A549 treated with dexamethasone at 1 μM for 4 hours (cell line): ENCODE measurements around the gene NHEJ1. TPM values are rescaled to one million over a fixed set of nuclear protein-coding genes. Genes with fewer than 3 reads are reported as not detected.

Experiments used
- total RNA-seq: library from RNA; stranded (reverse); fragments of 200-300 nt; extraction: Qiagen RNA extraction; gene quantifications from 5 replicates; pipeline ENCODE4 v1.2.3, GENCODE V29; 2022

NHEJ1 gene, protein sequence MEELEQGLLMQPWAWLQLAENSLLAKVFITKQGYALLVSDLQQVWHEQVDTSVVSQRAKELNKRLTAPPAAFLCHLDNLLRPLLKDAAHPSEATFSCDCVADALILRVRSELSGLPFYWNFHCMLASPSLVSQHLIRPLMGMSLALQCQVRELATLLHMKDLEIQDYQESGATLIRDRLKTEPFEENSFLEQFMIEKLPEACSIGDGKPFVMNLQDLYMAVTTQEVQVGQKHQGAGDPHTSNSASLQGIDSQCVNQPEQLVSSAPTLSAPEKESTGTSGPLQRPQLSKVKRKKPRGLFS
- 16.7 to 18.7 TPM (median 17.5 TPM) in 5 replicates for total RNA-seq

DNA sequence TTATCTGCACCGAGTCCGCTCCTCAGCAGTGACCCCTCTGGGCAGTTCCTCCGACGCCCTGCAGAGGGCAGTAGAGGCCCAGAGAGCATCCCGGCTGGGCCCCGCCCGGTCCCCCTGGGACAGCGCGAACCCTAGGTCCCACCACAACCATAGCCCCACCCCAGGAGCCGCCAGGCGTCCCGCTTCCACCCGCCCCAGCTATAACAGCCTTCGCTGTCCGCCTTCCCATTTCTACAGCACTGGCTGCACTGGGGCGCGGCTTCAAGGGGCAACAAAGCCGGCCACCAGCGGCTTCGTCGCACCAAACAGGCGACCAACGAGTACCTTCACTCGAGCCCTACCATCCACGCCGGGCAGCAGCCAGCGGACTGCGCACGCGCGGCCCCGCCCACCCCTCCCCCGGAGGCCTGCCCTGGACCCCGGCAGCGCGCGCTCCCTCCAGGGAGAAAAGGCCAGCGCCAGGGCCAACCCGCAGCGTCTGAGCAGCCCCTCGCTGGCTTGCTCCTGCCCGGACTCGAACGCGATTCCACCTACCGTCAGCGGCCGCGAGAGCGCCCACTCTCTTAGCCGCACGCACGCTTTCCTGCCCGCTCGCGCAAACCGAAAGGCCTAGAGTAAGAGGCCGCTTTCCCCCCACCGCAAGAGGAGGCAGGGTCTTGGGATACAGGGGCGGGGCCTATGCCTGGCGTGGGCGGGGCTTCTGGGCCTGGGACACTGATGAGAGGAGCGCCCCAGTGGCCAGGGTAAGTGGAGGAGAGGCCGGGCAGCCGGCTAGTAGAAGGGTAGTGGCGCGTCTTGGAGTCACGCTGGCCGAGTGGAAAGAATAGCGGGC is at the start of gene NHEJ1:
Gene NHEJ1, minus strand, starts transcription at position 630 of the 832 bp plus-strand sequence. CDS start 2,453 bp downstream, outside the sequence.

DNA sequence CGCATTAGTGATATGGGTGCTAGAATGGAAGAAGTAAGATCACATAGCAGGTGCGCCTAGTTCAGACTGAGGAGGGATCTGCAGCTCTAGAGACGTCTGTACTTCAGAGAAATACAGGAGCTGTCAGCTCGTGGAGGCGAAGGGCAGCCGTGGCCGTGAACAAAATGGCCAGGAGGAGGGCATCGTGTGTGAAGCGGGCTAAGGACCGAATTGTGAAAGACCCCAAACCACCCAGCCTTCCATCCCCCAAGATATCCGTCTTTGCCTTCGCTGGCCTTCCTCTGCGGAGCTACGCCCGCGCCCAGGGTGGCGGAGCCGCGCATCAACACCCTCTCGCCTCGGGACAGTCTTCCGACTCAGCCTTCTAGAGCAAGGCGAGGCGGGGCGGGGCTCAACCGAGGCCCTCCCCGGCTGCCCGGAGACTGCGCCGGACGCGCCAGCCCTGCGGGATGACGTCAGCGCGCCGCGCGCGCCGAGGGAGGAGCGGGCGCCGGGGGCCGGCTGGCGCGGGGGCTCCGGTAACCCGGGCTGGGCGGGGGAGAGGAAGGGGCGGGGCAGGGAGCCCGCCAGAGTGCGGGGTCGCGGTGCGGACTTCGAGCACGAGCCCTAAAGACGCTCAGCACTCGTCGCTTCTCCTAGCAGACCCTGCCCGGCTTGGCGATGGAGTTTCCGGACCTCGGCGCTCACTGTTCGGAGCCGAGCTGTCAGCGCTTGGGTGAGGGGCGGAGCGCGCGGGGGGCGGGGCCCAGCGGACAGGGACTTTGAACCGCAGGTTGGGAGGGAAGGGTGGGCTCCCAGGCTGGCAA is 45.9 kb upstream of the NHEJ1 start, which contains the start of gene ZFAND2B:
Gene ZFAND2B, plus strand, starts transcription at position 455 of the 806 bp plus-strand sequence. Its CDS starts 206 bp downstream, at position 661.

GRCh38 chr2:219177552-219178376 is 17.1 kb upstream of the NHEJ1 start, which contains the start of gene RETREG2:
Gene RETREG2, plus strand, starts transcription at chr2:219178275. Its CDS starts 78 bp downstream, at chr2:219178353.

DNA sequence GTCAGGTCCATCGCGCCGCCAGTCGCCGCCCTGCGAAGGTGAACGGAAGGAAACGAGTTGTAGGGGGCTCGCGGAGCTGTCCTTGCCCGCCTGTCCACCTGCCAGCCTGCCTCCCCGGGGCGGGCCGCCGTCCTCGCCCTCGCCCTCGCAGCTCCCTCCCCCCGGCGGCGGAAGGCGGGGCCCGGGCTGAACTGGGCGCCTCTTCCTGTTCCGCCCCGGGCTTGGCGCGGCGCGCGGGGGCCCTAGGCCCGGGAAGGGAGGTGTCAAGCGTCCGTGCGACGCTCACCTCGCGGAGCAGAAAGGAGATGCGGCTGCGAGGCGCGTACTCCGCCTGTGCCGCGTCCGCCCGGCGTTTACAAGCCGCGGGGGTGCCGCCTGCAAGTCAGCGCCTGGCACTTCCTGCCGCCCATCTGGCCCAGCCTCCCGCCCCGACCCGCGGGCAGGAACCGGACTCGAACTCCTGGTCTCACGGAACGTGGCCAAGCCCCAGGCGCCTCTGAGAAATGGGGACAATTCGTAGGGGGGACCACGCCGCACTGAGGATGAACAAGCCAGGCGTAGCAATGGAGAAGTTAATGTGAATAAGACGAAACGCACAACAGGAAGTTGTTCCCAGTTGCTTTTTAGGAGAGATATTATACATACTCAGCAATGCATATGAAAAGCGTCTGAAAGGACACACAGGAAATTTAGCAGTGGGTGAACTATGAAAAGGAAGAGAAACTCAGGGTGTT is 16.4 kb upstream of the NHEJ1 start, which contains the start of gene CNPPD1:
Gene CNPPD1, minus strand, starts transcription at position 108 of the 734 bp plus-strand sequence. Its CDS starts 97 bp downstream, at position 11.

DNA sequence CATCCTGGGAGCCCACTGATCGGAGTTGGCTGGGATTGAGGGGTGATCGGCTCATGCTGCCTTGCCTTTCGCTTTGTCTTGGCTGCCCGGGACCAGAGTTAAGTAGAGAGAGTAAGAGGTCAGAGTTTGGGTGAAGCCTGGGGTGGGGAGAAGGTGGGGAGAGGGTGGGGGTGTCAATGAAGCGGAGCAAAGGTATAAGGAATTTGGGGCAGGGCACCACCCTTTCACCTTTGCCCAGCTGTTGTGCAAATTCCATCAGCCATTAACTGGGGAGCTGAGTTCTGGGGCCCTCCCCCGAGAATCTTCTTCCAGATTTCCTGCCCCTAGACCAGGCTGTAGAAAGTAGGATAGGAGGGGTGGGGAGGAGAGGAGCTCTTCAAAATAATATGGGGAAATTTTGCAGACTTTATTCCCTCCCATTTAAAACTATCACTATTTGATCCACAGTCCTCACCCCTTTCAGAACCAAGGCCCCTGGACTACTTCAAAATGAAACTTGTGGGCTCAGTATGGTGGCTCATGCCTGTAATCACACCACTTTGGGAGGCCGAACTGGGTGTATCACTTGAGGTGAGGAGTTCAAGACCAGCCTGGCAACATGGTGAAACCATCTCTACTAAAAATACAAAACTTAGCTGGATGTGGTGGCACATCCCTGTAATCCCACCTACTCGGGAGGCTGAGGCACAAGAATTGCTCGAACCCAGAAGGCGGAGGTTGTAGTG is 9.5 kb upstream of the NHEJ1 start, which contains the start of gene SLC23A3:
Gene SLC23A3, minus strand, starts transcription at position 100 of the 725 bp plus-strand sequence. Its CDS starts 45 bp downstream, at position 55.

GRCh38 chr2:219060821-219061791 is 99.5 kb downstream of the NHEJ1 start, which contains the start of gene IHH:
Gene IHH, minus strand, starts transcription at chr2:219060921. Its CDS starts 454 bp downstream, at chr2:219060467.

DNA sequence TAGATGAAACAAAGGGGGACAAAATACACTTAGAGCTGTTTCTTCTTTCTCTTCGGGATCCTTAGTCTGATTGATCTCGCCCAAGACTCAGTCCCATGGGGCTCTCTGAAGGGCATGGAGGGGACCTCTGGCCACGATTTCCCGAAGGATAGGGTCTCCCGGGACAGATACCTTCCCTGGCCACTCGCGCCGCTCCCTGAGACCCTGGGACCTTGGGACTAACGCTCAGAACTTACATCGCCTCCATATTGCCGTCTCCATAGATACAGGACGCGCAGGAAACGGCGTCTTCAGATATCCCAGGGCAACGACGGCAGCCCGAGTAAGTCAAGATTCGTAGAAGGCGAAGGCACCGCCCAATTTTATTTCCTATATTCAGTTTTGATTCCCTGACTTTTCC is 119.4 kb downstream of the NHEJ1 start, which contains the start of gene CFAP65:
Gene CFAP65, minus strand, starts transcription at position 265 of the 400 bp plus-strand sequence. CDS start 2,468 bp downstream, outside the sequence.

Other genes starting within 250 kb of the NHEJ1 start
- gene CDK5R2, start 201.1 kb downstream of the NHEJ1 start, total RNA-seq = 5.9 to 9.3 TPM (median 8.1 TPM) in 5 replicates
- gene FEV, start 175.6 kb downstream of the NHEJ1 start, total RNA-seq = 0.20 TPM in 1 of 5 replicates, not detected in the others
- gene CRYBA2, start 167.4 kb downstream of the NHEJ1 start, total RNA-seq = 0.31 TPM in 1 of 5 replicates, not detected in the others
- 0.21 to 0.27 TPM (median 0.22 TPM) in 5 replicates for gene CFAP65, start 119.3 kb downstream of the NHEJ1 start, total RNA-seq
- 0.38 to 0.77 TPM (median 0.54 TPM) in 5 replicates for gene IHH, start 99.9 kb downstream of the NHEJ1 start, total RNA-seq
- 0.45 to 0.75 TPM (median 0.55 TPM) in 5 replicates for gene SLC23A3, start 9.2 kb upstream of the NHEJ1 start, total RNA-seq
- 35.3 to 42.6 TPM (median 41.4 TPM) in 5 replicates for gene CNPPD1, start 16.1 kb upstream of the NHEJ1 start, total RNA-seq
- gene RETREG2, start 17.5 kb upstream of the NHEJ1 start, total RNA-seq = 58.6 to 77.6 TPM (median 75.6 TPM) in 5 replicates
- 12.3 to 20.7 TPM (median 19.3 TPM) in 5 replicates for gene ZFAND2B, start 46.0 kb upstream of the NHEJ1 start, total RNA-seq
- 22.3 to 30.8 TPM (median 27.9 TPM) in 5 replicates for gene ABCB6, start 58.1 kb upstream of the NHEJ1 start, total RNA-seq
- 33.6 to 46.8 TPM (median 45.2 TPM) in 5 replicates for gene ATG9A, start 68.8 kb upstream of the NHEJ1 start, total RNA-seq
- gene ANKZF1, start 69.0 kb upstream of the NHEJ1 start, total RNA-seq = 11.5 to 16.9 TPM (median 13.8 TPM) in 5 replicates
- gene GLB1L, start 84.6 kb upstream of the NHEJ1 start, total RNA-seq = 6.0 to 7.1 TPM (median 6.6 TPM) in 5 replicates
- 25.9 to 30.2 TPM (median 28.5 TPM) in 5 replicates for gene STK16, start 84.7 kb upstream of the NHEJ1 start, total RNA-seq
- gene TUBA4B, start 92.4 kb upstream of the NHEJ1 start, total RNA-seq = 0.12 to 0.20 TPM (median 0.16 TPM) in 3 of 5 replicates, not detected in the others
- 250 to 308 TPM (median 286 TPM) in 5 replicates for gene TUBA4A, start 93.1 kb upstream of the NHEJ1 start, total RNA-seq
- gene DNAJB2, start 118.6 kb upstream of the NHEJ1 start, total RNA-seq = 29.5 to 38.9 TPM (median 35.6 TPM) in 5 replicates
- gene PTPRN, start 148.6 kb upstream of the NHEJ1 start, total RNA-seq = 0.97 to 1.8 TPM (median 1.4 TPM) in 5 replicates
- gene RESP18, start 171.9 kb upstream of the NHEJ1 start, total RNA-seq = not detected in 5 replicates
- gene DNPEP, start 227.1 kb upstream of the NHEJ1 start, total RNA-seq = 52.0 to 63.4 TPM (median 55.8 TPM) in 5 replicates